ENCODE data around the gene LMNTD2.

- TF ChIP-seq FOXM1 (IDR thresholded peaks at IDR 0.05; ENCODE audit: borderline replicate concordance): no peak
- TF ChIP-seq SP1 (IDR thresholded peaks at IDR 0.05): no peak
- no peak for TF ChIP-seq ELF4 (IDR thresholded peaks at IDR 0.05)
- TF ChIP-seq SUZ12 (IDR thresholded peaks at IDR 0.05): no peak
- TF ChIP-seq ARNT (IDR thresholded peaks at IDR 0.05): no peak
- no peak for TF ChIP-seq NFRKB (IDR thresholded peaks at IDR 0.05)
- no peak for TF ChIP-seq BHLHE40 (IDR thresholded peaks at IDR 0.05; ENCODE audit: borderline replicate concordance)
- no peak for TF ChIP-seq ZNF384 (IDR thresholded peaks at IDR 0.05)
Measured at GRCh38 chr11:550746-551085, 9.8 kb downstream of the LMNTD2 start.
